ENCODE data around the gene FAM83G. TPM values are rescaled to one million over a fixed set of nuclear protein-coding genes. Genes with fewer than 3 reads are reported as not detected.

The FAM83G gene
- total and polyA plus RNA-seq, 4 donors: 2.2 to 11.9 (median 7.5) TPM

- no peak overlapping the region for H3K27ac ChIP-seq (ENCODE audit: low read depth in 1 of 2, low read length in 1 of 2)
- WGBS, 2 donors: 83 to 91% methylated on average over 6 of the region's 6 CpGs
- peaks cover 0 to 16% (median 4%) of the 10 kb centered on the region in 5 donors for H3K4me1 ChIP-seq (ENCODE audit: control insufficient read depth in 5 of 5, insufficient read depth in 5 of 5, low read length in 5 of 5)
- H3K36me3 ChIP-seq (ENCODE audit: control insufficient read depth in 4 of 4, insufficient read depth in 4 of 4, low read length in 4 of 4): peaks cover 0 to 17% (median 11%) of the 10 kb centered on the region in 4 donors
- no peaks in the 10 kb centered on the region for H3K27me3 ChIP-seq (ENCODE audit: control insufficient read depth in 3 of 3, insufficient read depth in 3 of 3, low read length in 2 of 3)
- no peak for TF ChIP-seq CTCF (IDR thresholded peaks at IDR 0.05; ENCODE audit: control extremely low read depth, extremely low read depth)
- H3K4me3 ChIP-seq: no peak overlapping the region
- ATAC-seq (ENCODE audit: insufficient read depth, low FRiP score) (no peak), DNase-seq (no peak)
- peaks cover 0 to 1% (median 0%) of the 10 kb centered on the region in 4 donors for H3K9me3 ChIP-seq (ENCODE audit: control insufficient read depth in 4 of 4, insufficient read depth in 3 of 4, low read length in 3 of 4)
- H3K9ac ChIP-seq (ENCODE audit: insufficient read depth in 1 of 2, low read length in 2 of 2): no peak overlapping the region
Measured at GRCh38 chr17:18919963-18920362, 84.6 kb downstream of the FAM83G start.

Small RNA genes within 50 kb of the gene (small RNA-seq; reads per million reads assigned to genes)
- gene AC090286.3 (ENCODE audit: low replicate concordance): not detected
- not detected for gene RF00324 (ENCODE audit: low replicate concordance)

Other genes starting within 250 kb of the FAM83G start
- gene TVP23B, start 223.6 kb downstream of the FAM83G start, total RNA-seq: 10 to 100 TPM; 32.0 to 33.8 TPM
- gene TVP23B, start 223.6 kb downstream of the FAM83G start, polyA plus RNA-seq: 10 to 100 TPM; 28.6 to 42.1 TPM
- gene PRPSAP2, start 146.6 kb downstream of the FAM83G start, total RNA-seq: 10 to 100 TPM; 24.2 to 56.1 TPM
- gene PRPSAP2, start 146.6 kb downstream of the FAM83G start, polyA plus RNA-seq: 10 to 100 TPM; 18.2 to 22.4 TPM
- under 1 TPM; 0.09 to 0.31 TPM for gene SLC5A10, start 52.6 kb downstream of the FAM83G start, total RNA-seq
- under 1 TPM; 0.21 to 0.22 TPM for gene SLC5A10, start 52.6 kb downstream of the FAM83G start, polyA plus RNA-seq
- gene GRAP, start 42.2 kb upstream of the FAM83G start, total RNA-seq: 10 to 100 TPM in 1 of 2 donors, 1 to 10 TPM in 1; 6.7 to 11.1 TPM
- gene GRAP, start 42.2 kb upstream of the FAM83G start, polyA plus RNA-seq: 10 to 100 TPM in 1 of 2 donors, 1 to 10 TPM in 1; 8.6 to 14.3 TPM
- gene GRAPL, start 122.8 kb upstream of the FAM83G start, total RNA-seq: 1 to 10 TPM; 3.9 to 8.1 TPM
- 1 to 10 TPM; 4.3 to 6.1 TPM for gene GRAPL, start 122.8 kb upstream of the FAM83G start, polyA plus RNA-seq
- gene EPN2, start 232.6 kb upstream of the FAM83G start, total RNA-seq: 10 to 100 TPM; 51.0 to 73.7 TPM
- gene EPN2, start 232.6 kb upstream of the FAM83G start, polyA plus RNA-seq: 10 to 100 TPM; 16.7 to 23.8 TPM